HUDEP-2 (cell line): ENCODE results near the gene MROH8.

Source experiments
- DNase-seq, 76 experiments: peaks; one replicate each; lab custom pipeline; 2025; ENCODE audit not compliant: unreplicated experiment in 76 of 76; lab: John Stamatoyannopoulos, UW

Gene MROH8

GRCh38 chr20:37178839-37179682 lies at the start of gene MROH8, which contains the start of gene RPN2:
TSS of gene MROH8 (minus strand) at chr20:37179548.
TSS of gene RPN2 (plus strand) at chr20:37179330. CDS start at chr20:37179357, 27 bp downstream.
- peak; percentile 33 to 98 (median 90) for DNase-seq

GRCh38 chr20:37228656-37229055 lies 49.3 kb upstream of the MROH8 start:
- DNase-seq, result no peak

- DNase-seq, result no peak
Measured at GRCh38 chr20:37228082-37228481, 48.7 kb upstream of the MROH8 start.

- no peak for DNase-seq
Measured at GRCh38 chr20:37226889-37227288, 47.5 kb upstream of the MROH8 start.

GRCh38 chr20:37225146-37225545 lies 45.8 kb upstream of the MROH8 start:
- DNase-seq, result no peak

GRCh38 chr20:37223053-37223452 lies 43.7 kb upstream of the MROH8 start:
- peak in 38 of 76 experiments; percentile 3 to 64 (median 28) for DNase-seq

GRCh38 chr20:37222086-37222485 lies 42.7 kb upstream of the MROH8 start:
- DNase-seq, result no peak

GRCh38 chr20:37220731-37221130 lies 41.4 kb upstream of the MROH8 start:
- DNase-seq, result peak in 2 of 76 experiments; percentile 4 to 11

GRCh38 chr20:37219751-37220668 lies 40.7 kb upstream of the MROH8 start:
- no peak for DNase-seq

GRCh38 chr20:37218976-37219375 lies 39.6 kb upstream of the MROH8 start:
- no peak for DNase-seq

GRCh38 chr20:37218441-37218840 lies 39.1 kb upstream of the MROH8 start:
- no peak for DNase-seq

- no peak for DNase-seq
Measured at GRCh38 chr20:37209661-37210314, 30.4 kb upstream of the MROH8 start.

GRCh38 chr20:37209193-37209592 lies 29.8 kb upstream of the MROH8 start:
- DNase-seq, result no peak

- no peak for DNase-seq
Measured at GRCh38 chr20:37207171-37207570, 27.8 kb upstream of the MROH8 start.

- DNase-seq, result no peak
Measured at GRCh38 chr20:37205794-37206193, 26.4 kb upstream of the MROH8 start.

GRCh38 chr20:37205130-37205529 lies 25.8 kb upstream of the MROH8 start:
- no peak for DNase-seq

GRCh38 chr20:37204056-37204455 lies 24.7 kb upstream of the MROH8 start:
- DNase-seq, result no peak

GRCh38 chr20:37202267-37202943 lies 23.1 kb upstream of the MROH8 start:
- DNase-seq, result peak in 14 of 76 experiments; percentile 1 to 47 (median 14)

- no peak for DNase-seq
Measured at GRCh38 chr20:37201827-37202162, 22.4 kb upstream of the MROH8 start.
